ENCODE data around the gene PAPPA.

Gene PAPPA

DNA sequence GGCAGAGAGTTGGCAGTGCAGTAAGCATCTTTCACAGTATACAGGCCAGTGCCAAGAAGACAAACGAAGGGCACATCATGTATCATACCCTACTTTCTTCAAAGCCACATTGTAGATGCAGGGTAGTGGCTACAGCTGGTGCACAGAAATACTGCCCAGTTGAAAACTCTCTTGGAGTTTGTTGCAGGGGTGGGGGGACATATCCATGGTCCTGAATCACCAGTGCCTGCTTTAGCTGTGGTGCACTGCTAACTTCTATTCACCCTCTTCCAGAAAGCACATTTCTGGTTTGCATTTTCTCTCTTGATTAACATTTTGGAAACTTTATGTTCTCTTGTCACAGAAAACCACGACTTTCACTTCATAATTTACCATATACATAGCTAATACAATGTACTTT, 196.6 kb downstream of the PAPPA start:
- DNase-seq (ENCODE audit: low spot score) = no peak

DNA sequence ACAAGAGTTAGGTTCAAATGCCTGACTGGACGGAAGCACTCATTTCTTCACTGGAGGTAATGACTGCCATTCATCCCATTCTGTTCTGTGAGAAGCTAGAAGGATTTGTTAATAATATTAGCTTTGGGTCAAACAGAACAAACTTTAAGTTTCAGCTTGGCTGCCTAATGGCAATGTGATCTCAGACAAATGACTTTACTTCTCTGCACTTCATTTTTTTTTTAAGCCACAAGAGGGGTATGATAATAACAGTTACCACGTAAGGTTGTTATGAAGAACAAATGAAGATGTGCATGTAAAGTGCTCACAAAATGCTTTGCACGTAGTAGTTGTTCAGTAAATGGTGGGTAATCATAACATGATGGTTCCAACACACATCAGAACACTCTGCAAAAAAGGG, 199.4 kb downstream of the PAPPA start:
- no peak for DNase-seq (ENCODE audit: low spot score)

GRCh38 chr9:116355153-116355921, 201.7 kb downstream of the PAPPA start:
- DNase-seq (ENCODE audit: low spot score) = peak; percentile 17

GRCh38 chr9:116358251-116358650, 204.7 kb downstream of the PAPPA start:
- DNase-seq (ENCODE audit: low spot score) = no peak

DNA sequence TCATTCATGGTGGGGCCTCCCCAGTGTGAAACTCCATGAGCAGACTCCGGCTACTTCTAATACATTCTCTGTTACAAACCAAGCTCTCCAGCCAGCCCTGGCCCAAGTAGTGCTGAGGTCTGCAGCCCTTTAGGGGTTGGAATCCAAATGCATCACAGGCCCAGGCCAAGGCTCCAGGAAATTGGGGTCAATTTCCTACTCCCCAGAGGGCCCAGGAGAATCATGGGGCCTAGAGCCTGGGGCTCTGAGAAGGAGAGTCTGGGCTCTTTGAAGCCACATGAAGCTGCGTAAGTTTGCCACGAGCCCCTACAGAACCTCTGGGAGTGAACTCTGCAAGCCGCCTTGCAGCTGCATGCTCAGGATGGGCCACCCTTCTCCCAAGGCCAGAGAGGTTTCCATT, 206.4 kb downstream of the PAPPA start:
- no peak for DNase-seq (ENCODE audit: low spot score)

GRCh38 chr9:116360989-116361388, 207.4 kb downstream of the PAPPA start:
- DNase-seq (ENCODE audit: low spot score) = no peak

GRCh38 chr9:116361547-116361946, 208.0 kb downstream of the PAPPA start:
- DNase-seq (ENCODE audit: low spot score) = no peak

DNA sequence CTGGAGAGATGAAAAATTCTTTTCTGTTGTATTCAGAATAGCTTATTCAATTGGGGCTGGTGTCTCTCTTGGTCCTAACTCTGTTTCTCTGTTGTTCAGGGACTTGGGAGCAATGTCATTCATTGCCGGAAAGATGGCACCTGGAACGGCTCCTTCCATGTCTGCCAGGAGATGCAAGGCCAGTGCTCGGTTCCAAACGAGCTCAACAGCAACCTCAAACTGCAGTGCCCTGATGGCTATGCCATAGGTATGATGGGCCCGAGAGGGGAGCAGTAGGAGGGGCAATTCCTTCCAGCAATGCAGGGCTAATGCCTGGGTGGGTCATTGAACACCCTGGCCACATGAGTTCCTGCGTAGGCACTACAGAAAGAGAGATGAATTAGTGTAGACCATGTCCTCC, 208.9 kb downstream of the PAPPA start:
- DNase-seq (ENCODE audit: low spot score) = no peak

GRCh38 chr9:116365056-116365471, 211.5 kb downstream of the PAPPA start:
- peak; percentile 82 for DNase-seq (ENCODE audit: low spot score)

GRCh38 chr9:116366241-116366640, 212.7 kb downstream of the PAPPA start:
- no peak for DNase-seq (ENCODE audit: low spot score)

- no peak for DNase-seq (ENCODE audit: low spot score)
Observed at GRCh38 chr9:116368680-116369079, 215.1 kb downstream of the PAPPA start.

GRCh38 chr9:116369706-116370105, 216.1 kb downstream of the PAPPA start:
- no peak for DNase-seq (ENCODE audit: low spot score)

- DNase-seq (ENCODE audit: low spot score) = no peak
Observed at GRCh38 chr9:116370556-116370955, 217.0 kb downstream of the PAPPA start.

DNA sequence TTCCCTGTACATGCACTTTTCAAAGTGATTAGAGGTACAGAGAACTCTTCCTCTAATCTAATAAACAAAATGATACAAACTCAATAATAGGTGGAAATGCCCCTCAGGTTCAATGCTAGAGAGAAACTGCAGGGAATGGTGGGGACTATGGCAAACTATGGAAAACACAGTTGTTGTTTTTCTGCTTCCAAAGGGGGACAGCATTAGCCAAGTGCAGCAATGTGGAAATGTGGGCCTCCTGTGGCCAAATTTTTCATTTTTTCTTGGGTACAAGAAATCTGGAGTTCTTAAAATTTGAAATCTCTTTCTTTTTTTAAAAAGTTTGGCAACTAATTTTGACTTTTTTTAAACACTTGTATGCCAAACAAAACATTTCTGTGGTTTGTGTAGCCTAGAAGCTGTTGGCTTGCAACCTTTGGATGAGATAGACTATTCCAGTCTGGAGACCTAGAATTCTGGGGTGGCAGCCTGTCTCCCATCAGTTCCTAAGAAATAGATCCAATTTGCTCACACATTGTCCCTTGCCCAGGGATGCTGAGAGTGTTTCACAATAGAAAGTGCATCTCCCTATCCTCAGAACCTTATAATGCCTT, 218.6 kb downstream of the PAPPA start:
- no peak for DNase-seq (ENCODE audit: low spot score)

GRCh38 chr9:116372786-116373185, 219.2 kb downstream of the PAPPA start:
- no peak for DNase-seq (ENCODE audit: low spot score)

GRCh38 chr9:116377179-116377798, 223.7 kb downstream of the PAPPA start:
- DNase-seq (ENCODE audit: low spot score) = peak; percentile 74

DNA sequence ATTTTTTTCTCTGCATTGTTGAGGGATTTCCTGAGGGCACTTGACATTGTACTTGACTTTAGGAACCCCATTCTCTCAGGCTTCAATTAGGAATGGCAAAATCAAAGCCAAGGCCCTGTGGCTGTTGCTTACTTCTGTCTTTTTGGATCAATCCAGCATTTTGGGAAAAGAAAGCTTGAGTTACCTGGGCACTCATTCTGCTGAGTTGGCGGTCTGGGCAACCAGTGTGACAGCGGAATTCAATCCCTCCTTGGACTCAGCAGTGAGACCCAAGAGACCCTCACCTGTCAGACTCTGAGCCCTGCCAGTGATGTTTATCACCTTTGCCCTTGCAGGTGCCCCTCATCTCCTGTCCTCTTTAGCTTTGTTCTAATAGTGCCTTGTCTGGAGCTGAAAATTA, 225.3 kb downstream of the PAPPA start:
- DNase-seq (ENCODE audit: low spot score) = no peak

GRCh38 chr9:116379821-116380220, 226.2 kb downstream of the PAPPA start:
- no peak for DNase-seq (ENCODE audit: low spot score)

- no peak for DNase-seq (ENCODE audit: low spot score)
Observed at GRCh38 chr9:116380496-116380995, 227.0 kb downstream of the PAPPA start.

DNA sequence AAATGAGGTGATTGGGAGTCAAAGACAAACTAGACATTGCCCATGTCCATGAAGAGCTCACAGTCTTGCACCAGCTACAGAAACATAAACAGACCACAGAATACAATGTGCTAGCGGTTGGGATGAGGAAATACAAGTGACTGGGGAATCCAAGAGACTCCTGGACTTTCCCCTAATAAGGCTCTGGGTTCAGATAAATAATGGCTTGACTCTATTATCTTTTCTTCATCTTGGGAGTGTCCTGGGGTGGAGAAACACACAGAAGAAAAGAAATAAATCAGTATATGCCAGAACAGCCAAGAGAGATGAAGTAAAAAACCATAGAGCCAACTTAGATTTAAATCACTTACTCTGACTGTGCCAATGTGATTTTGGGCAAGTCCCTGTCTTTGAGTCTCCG, 227.8 kb downstream of the PAPPA start:
- no peak for DNase-seq (ENCODE audit: low spot score)

- DNase-seq (ENCODE audit: low spot score) = no peak
Observed at GRCh38 chr9:116382053-116382452, 228.5 kb downstream of the PAPPA start.

DNA sequence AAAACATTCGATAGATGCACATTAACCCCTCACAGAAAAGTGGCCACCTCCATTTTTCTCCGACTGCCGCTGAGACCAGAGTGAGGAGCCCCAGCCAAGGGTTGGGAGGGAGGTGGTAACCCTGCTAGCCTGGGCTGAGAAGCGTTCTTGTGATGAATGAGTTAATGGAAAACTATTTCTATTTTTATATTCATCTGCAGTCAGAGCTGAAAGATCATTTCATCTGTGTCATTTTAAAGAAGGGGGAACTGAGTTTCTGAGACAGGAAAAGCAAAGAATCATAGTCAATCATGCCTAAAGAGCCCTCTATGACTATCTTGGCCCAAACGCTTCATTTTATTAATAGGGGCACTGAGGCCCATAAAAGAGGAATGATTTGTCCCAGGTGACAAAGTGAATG, 229.5 kb downstream of the PAPPA start:
- DNase-seq (ENCODE audit: low spot score) = no peak

- no peak for DNase-seq (ENCODE audit: low spot score)
Observed at GRCh38 chr9:116383936-116384335, 230.3 kb downstream of the PAPPA start.

Data from AG08396 (cell line).